ENCODE data around the gene MRPL45. TPM values are rescaled to one million over a fixed set of nuclear protein-coding genes. Genes with fewer than 3 reads are reported as not detected.

MRPL45 gene
- total RNA-seq, 1 experiment from 2014 or later = 60.3 TPM

- TF ChIP-seq PRDM15 (CRISPR knock-in tag; IDR thresholded peaks at IDR 0.05) (no peak), TCF7 (CRISPR knock-in tag; IDR thresholded peaks at IDR 0.05; ENCODE audit: low read depth) (no peak), GABPB1 (CRISPR knock-in tag; IDR thresholded peaks at IDR 0.05) (no peak)
Observed at GRCh38 chr17:38324141-38324697, 27.3 kb downstream of the MRPL45 start (continued).

GRCh38 chr17:38324772-38325171 is 27.8 kb downstream of the MRPL45 start:
- no peaks in the 10 kb centered on the region for H3K9me3 Mint-ChIP-seq
- H3K4me3 Mint-ChIP-seq = no peak overlapping the region
- H3K36me3 Mint-ChIP-seq = peaks cover 26% of the 10 kb centered on the region
- no peak for ATAC-seq
- peak overlapping the region; percentile 73; the same call in 1 of the 2 replicates for H3K27ac Mint-ChIP-seq
- POLR2A ChIA-PET = interaction anchor here (0.5 to 1.6 kb wide), 7 partner anchors 9 to 1876 kb away, joined by 3 to 5 read pairs (median 4); no protein-coding TSS in a partner anchor
- DNase-seq (ENCODE audit: low spot score) = no peak
- no peaks in the 10 kb centered on the region for H3K27me3 Mint-ChIP-seq (ENCODE audit: low read depth)
- H3K4me1 Mint-ChIP-seq = peaks cover 33% of the 10 kb centered on the region
- CTCF ChIA-PET = interaction anchor here (0.6 to 5.6 kb wide), 19 partner anchors 8 to 343 kb away, joined by 3 to 165 read pairs (median 5); no protein-coding TSS in a partner anchor
- TF ChIP-seq HMGA2 (CRISPR knock-in tag; IDR thresholded peaks at IDR 0.05) (no peak), ZNF232 (CRISPR knock-in tag; IDR thresholded peaks at IDR 0.05) (no peak), CBFB (CRISPR knock-in tag; IDR thresholded peaks at IDR 0.05; ENCODE audit: low read depth) (no peak), CREM (CRISPR knock-in tag; IDR thresholded peaks at IDR 0.05) (no peak), GTF2I (CRISPR knock-in tag; conservative IDR thresholded peaks at IDR 0.05) (no peak), GABPB1 (CRISPR knock-in tag; IDR thresholded peaks at IDR 0.05) (no peak), MLX (CRISPR knock-in tag; IDR thresholded peaks at IDR 0.05) (no peak), FOXJ3 (CRISPR knock-in tag; IDR thresholded peaks at IDR 0.05; ENCODE audit: borderline replicate concordance) (no peak), CREB1 (CRISPR knock-in tag; IDR thresholded peaks at IDR 0.05) (no peak), JUN (CRISPR knock-in tag; IDR thresholded peaks at IDR 0.05) (no peak), NR3C1 (CRISPR knock-in tag; conservative IDR thresholded peaks at IDR 0.05; ENCODE audit: low read depth) (no peak), ELF4 (CRISPR knock-in tag; IDR thresholded peaks at IDR 0.05; ENCODE audit: low read depth) (no peak), NFATC4 (CRISPR knock-in tag; IDR thresholded peaks at IDR 0.05) (no peak)

GRCh38 chr17:38325221-38325851 is 28.4 kb downstream of the MRPL45 start:
- TF ChIP-seq ERG (CRISPR knock-in tag; IDR thresholded peaks at IDR 0.05) = no peak
- TF ChIP-seq MAX (CRISPR knock-in tag; IDR thresholded peaks at IDR 0.05) = peak; percentile 26; the same call in 1 of the 2 replicates
- no peaks in the 10 kb centered on the region for H3K9me3 Mint-ChIP-seq
- DNase-seq (ENCODE audit: low spot score) (no peak), ATAC-seq (peak; percentile 21)
- POLR2A ChIA-PET = interaction anchor here (0.5 to 1.6 kb wide), 9 partner anchors 8 to 424 kb away, joined by 3 to 6 read pairs (median 4); no protein-coding TSS in a partner anchor
- peaks cover 23% of the 10 kb centered on the region for H3K36me3 Mint-ChIP-seq
- H3K27ac Mint-ChIP-seq = peak overlapping the region; percentile 77; the same call in 1 of the 2 replicates
- no peak overlapping the region for H3K4me3 Mint-ChIP-seq
- H3K4me1 Mint-ChIP-seq = peaks cover 37% of the 10 kb centered on the region
- no peaks in the 10 kb centered on the region for H3K27me3 Mint-ChIP-seq (ENCODE audit: low read depth)
- CTCF ChIA-PET = interaction anchor here (0.6 to 5.6 kb wide), 17 partner anchors 8 to 342 kb away, joined by 3 to 165 read pairs (median 5); no protein-coding TSS in a partner anchor
